Epidermal melanocyte (primary cell): Measurements from ENCODE around the gene PRAMEF12.
"Not testable (repeated sequence)": the region's sequence is repeated elsewhere in the genome, so short reads cannot be mapped to it uniquely, and the experiment has no call there.

Experiments used
- DNase-seq: peaks from one replicate; pipeline ENCODE4 v3.0.0; 2011; ENCODE audit warnings: low spot score; ENCODE audit not compliant: insufficient read length

PRAMEF12 gene

GRCh38 chr1:12773438-12773837 lies at the start of gene PRAMEF12:
PRAMEF12 (plus strand) TSS chr1:12773738; CDS start chr1:12774868, 1,130 bp downstream.
- no peak for DNase-seq

- no peak for DNase-seq
These were observed 45.1 kb upstream of the PRAMEF12 start for GRCh38 chr1:12728391-12728790.

GRCh38 chr1:12730156-12730555 lies 43.4 kb upstream of the PRAMEF12 start:
- no peak for DNase-seq

GRCh38 chr1:12731084-12731483 lies 42.5 kb upstream of the PRAMEF12 start:
- DNase-seq: not testable (repeated sequence)

- no peak for DNase-seq
These were observed 38.9 kb upstream of the PRAMEF12 start for GRCh38 chr1:12734651-12735050.

GRCh38 chr1:12738934-12739333 lies 34.6 kb upstream of the PRAMEF12 start:
- DNase-seq: no peak

GRCh38 chr1:12739613-12740012 lies 33.9 kb upstream of the PRAMEF12 start:
- DNase-seq: no peak

GRCh38 chr1:12741946-12742345 lies 31.6 kb upstream of the PRAMEF12 start:
- no peak for DNase-seq

GRCh38 chr1:12745126-12745991 lies 28.2 kb upstream of the PRAMEF12 start:
- DNase-seq: no peak

GRCh38 chr1:12745992-12746323 lies 27.6 kb upstream of the PRAMEF12 start, which contains the start of gene CFAP107:
CFAP107 (plus strand) TSS chr1:12746200; CDS start chr1:12746431, 231 bp downstream.
- no peak for DNase-seq

- DNase-seq: no peak
These were observed 24.7 kb upstream of the PRAMEF12 start for GRCh38 chr1:12748778-12749355.

- DNase-seq: no peak
These were observed 18.8 kb upstream of the PRAMEF12 start for GRCh38 chr1:12754738-12755137.

- no peak for DNase-seq
These were observed 17.3 kb upstream of the PRAMEF12 start for GRCh38 chr1:12756273-12756672.

GRCh38 chr1:12756768-12757413 lies 16.6 kb upstream of the PRAMEF12 start:
- no peak for DNase-seq

- DNase-seq: no peak
These were observed 15.7 kb upstream of the PRAMEF12 start for GRCh38 chr1:12757836-12758235.

GRCh38 chr1:12760256-12760795 lies 13.2 kb upstream of the PRAMEF12 start:
- no peak for DNase-seq

- DNase-seq: no peak
These were observed 11.8 kb upstream of the PRAMEF12 start for GRCh38 chr1:12761781-12762180.

- no peak for DNase-seq
These were observed 10.8 kb upstream of the PRAMEF12 start for GRCh38 chr1:12762766-12763165.

- no peak for DNase-seq
These were observed 10.1 kb upstream of the PRAMEF12 start for GRCh38 chr1:12763479-12763878.

GRCh38 chr1:12764016-12764415 lies 9.5 kb upstream of the PRAMEF12 start:
- DNase-seq: no peak

GRCh38 chr1:12769031-12769430 lies 4.5 kb upstream of the PRAMEF12 start:
- no peak for DNase-seq

- DNase-seq: no peak
These were observed 3.5 kb upstream of the PRAMEF12 start for GRCh38 chr1:12769976-12770505.
